OCI-LY1 (cell line): ENCODE results near the gene SVBP.

Source experiments
- CTCF ChIP-seq: fragments of 200-600 bp; sonication (generic), shearing (Covaris generic); IDR thresholded peaks from 2 replicates; pipeline ENCODE4 v1.5.1; 2017; ENCODE audit warnings: mild to moderate bottlenecking, antibody characterized with exemption, low read length, moderate library complexity, mixed read lengths
- EZH2 ChIP-seq: fragments of 200-600 bp; sonication (generic), shearing (Covaris generic); IDR thresholded peaks from 2 replicates; pipeline ENCODE4 v1.8.0; 2017; ENCODE audit warnings: borderline replicate concordance, mixed run types, mild to moderate bottlenecking, antibody characterized with exemption, low read length, moderate library complexity, mixed read lengths

GRCh38 chr1:42765832-42766740 lies 51.1 kb downstream of the SVBP start:
- TF ChIP-seq CTCF (peak; percentile 58), EZH2 (no peak)
